ENCODE results near the gene CHIC1. TPM values are rescaled to one million over a fixed set of nuclear protein-coding genes. Genes with fewer than 3 reads are reported as not detected.

The CHIC1 gene
- total and polyA plus RNA-seq, 2 donors (not counting 3 experiments of a cell fraction or from before 2014, with no cell fraction given) = 3.0 to 6.1 TPM

DNA sequence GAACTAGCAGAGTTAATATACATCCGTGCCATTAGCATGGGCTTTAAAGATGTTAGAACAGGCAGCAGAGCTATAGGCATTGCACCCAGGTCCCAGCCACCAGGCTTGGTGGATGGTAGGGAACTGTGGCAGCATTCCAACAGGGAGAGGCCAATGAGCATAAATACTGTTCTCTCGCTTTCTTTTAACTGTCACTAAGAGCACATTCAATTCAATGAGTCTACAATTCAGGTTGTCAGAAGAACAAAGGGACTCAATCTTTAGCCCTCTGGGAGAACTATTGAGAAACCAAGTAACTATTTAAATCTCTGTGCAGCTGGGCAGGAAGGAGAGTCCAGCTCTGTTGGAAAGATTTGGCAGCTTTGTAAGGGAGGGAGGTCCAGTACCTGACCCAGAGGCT, 165.6 kb downstream of the CHIC1 start:
- dilution Hi-C loops (cut with MboI; ENCODE audit: extremely low pct_ligation_motif_present, low sequenced_read_pairs) = no loop called here
- Histone ChIP-seq H3K9me1 (replicated peaks; ENCODE audit: control insufficient read depth, extremely low read depth, insufficient read depth, low read length) (no peaks in the 10 kb centered on the region), H3K4me3 (replicated peaks in 1 of 3; ENCODE audit: insufficient read depth in 1 of 3, low read depth in 1 of 3, low read length in 3 of 3) (no peak overlapping the region), H3K9me3 (replicated peaks; ENCODE audit: control insufficient read depth, insufficient read depth, low read length) (no peaks in the 10 kb centered on the region), H3K9ac (replicated peaks; ENCODE audit: extremely low read depth, insufficient read depth, low read length) (no peak overlapping the region), H3K27ac (ENCODE audit: insufficient read depth, low read depth, low read length) (no peak overlapping the region), H3K79me2 (ENCODE audit: control insufficient read depth, insufficient read depth, low read length) (no peaks in the 10 kb centered on the region), H3K4me1 (ENCODE audit: control insufficient read depth, extremely low read depth, insufficient read depth, low read length) (no peaks in the 10 kb centered on the region), H4K20me1 (replicated peaks; ENCODE audit: control insufficient read depth, extremely low read depth, insufficient read depth, low read length) (no peaks in the 10 kb centered on the region), H2AFZ (ENCODE audit: low read depth, low read length) (no peak overlapping the region), H3K4me2 (ENCODE audit: insufficient read depth, low read length) (no peak overlapping the region), H3K27me3 (ENCODE audit: control insufficient read depth in 2 of 2, insufficient read depth in 2 of 2, low read length in 2 of 2) (no peaks in the 10 kb centered on the region), H3K36me3 (ENCODE audit: control insufficient read depth in 2 of 2, extremely low read depth in 1 of 2, insufficient read depth in 2 of 2, low read length in 2 of 2) (no peaks in the 10 kb centered on the region)
- POLR2A ChIA-PET = no interaction called here
- no peak for TF ChIP-seq POLR2AphosphoS5 (IDR thresholded peaks at IDR 0.05; ENCODE audit: insufficient read depth, low read depth, low read length)
- TF ChIP-seq CTCF (IDR thresholded peaks at IDR 0.05; ENCODE audit: extremely low read depth in 1 of 2, insufficient read depth in 1 of 2, low read depth in 1 of 2, low read length in 2 of 2) = no peak
- no peak for TF ChIP-seq MYC (IDR thresholded peaks at IDR 0.05; ENCODE audit: low read depth, low read length)
- TF ChIP-seq, protein P1, sequence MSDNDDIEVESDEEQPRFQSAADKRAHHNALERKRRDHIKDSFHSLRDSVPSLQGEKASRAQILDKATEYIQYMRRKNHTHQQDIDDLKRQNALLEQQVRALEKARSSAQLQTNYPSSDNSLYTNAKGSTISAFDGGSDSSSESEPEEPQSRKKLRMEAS (IDR thresholded peaks at IDR 0.05; ENCODE audit: insufficient read depth, insufficient read length) = no peak
- TF ChIP-seq GATA2 (IDR thresholded peaks at IDR 0.05; ENCODE audit: insufficient read depth, insufficient read length, low read depth, low read length) = no peak
- no peak for TF ChIP-seq FOS (IDR thresholded peaks at IDR 0.05; ENCODE audit: borderline replicate concordance, insufficient read depth, low read length)
- no peak for TF ChIP-seq JUN (IDR thresholded peaks at IDR 0.05; ENCODE audit: borderline replicate concordance, insufficient read depth, insufficient read length, low read depth)
- no peak for TF ChIP-seq POLR2A (IDR thresholded peaks at IDR 0.05; ENCODE audit: low read depth, low read length)
- TF ChIP-seq EZH2 (IDR thresholded peaks at IDR 0.05; ENCODE audit: borderline replicate concordance, low read depth, low read length, severe bottlenecking) = no peak
- DNase-seq (ENCODE audit: low read depth, low spot score) = no peak
- CTCF ChIA-PET = no interaction called here
- intact Hi-C loops (cut with micrococcal nuclease) = no loop called here
- FAIRE-seq = no peak
- BruUV-seq (replicated peaks) = no TSS peak

Other genes with a start within 250 kb of the CHIC1 start
- gene CDX4, start 116.1 kb upstream of the CHIC1 start, total RNA-seq = not detected in 2 replicates
- not detected in 2 replicates for gene CDX4, start 116.1 kb upstream of the CHIC1 start, polyA plus RNA-seq

Measured in endothelial cell of umbilical vein (primary cell).